Activated effector memory CD4-positive, alpha-beta T cell treated with anti-CD3 and anti-CD28 coated beads, Interleukin-2, amount 50 U/mL, for 16 hours (primary cell): ENCODE measurements around the gene ZFR.
"Not testable (repeated sequence)": the region's sequence is repeated elsewhere in the genome, so short reads cannot be mapped to it uniquely, and the experiment has no call there.

Experiments
- DNase-seq: peaks from one replicate; pipeline ENCODE4 v3.0.0-alpha.2; 2020

ZFR gene

GRCh38 chr5:32406650-32407049 is 37.9 kb downstream of the ZFR start:
- DNase-seq: no peak

GRCh38 chr5:32405507-32405906 is 39.0 kb downstream of the ZFR start:
- DNase-seq: no peak

- no peak for DNase-seq
Observed at GRCh38 chr5:32403760-32404159, 40.8 kb downstream of the ZFR start.

GRCh38 chr5:32400401-32400800 is 44.1 kb downstream of the ZFR start:
- no peak for DNase-seq

- DNase-seq: not testable (repeated sequence)
Observed at GRCh38 chr5:32398754-32399153, 45.8 kb downstream of the ZFR start.

GRCh38 chr5:32394981-32395380 is 49.6 kb downstream of the ZFR start:
- no peak for DNase-seq

- DNase-seq: no peak
Observed at GRCh38 chr5:32392039-32392438, 52.5 kb downstream of the ZFR start.

- DNase-seq: no peak
Observed at GRCh38 chr5:32390819-32391591, 53.5 kb downstream of the ZFR start.

- no peak for DNase-seq
Observed at GRCh38 chr5:32388432-32389129, 56.0 kb downstream of the ZFR start.

- no peak for DNase-seq
Observed at GRCh38 chr5:32387841-32388240, 56.7 kb downstream of the ZFR start.

- no peak for DNase-seq
Observed at GRCh38 chr5:32387211-32387610, 57.3 kb downstream of the ZFR start.

- DNase-seq: no peak
Observed at GRCh38 chr5:32384621-32385020, 59.9 kb downstream of the ZFR start.

GRCh38 chr5:32383586-32383985 is 61.0 kb downstream of the ZFR start:
- DNase-seq: no peak

GRCh38 chr5:32383065-32383464 is 61.5 kb downstream of the ZFR start:
- no peak for DNase-seq

GRCh38 chr5:32379421-32379820 is 65.1 kb downstream of the ZFR start:
- DNase-seq: no peak

- DNase-seq: no peak
Observed at GRCh38 chr5:32378966-32379365, 65.6 kb downstream of the ZFR start.

GRCh38 chr5:32369542-32370155 is 74.9 kb downstream of the ZFR start:
- DNase-seq: no peak

- DNase-seq: no peak
Observed at GRCh38 chr5:32369032-32369431, 75.5 kb downstream of the ZFR start.

GRCh38 chr5:32367271-32367670 is 77.3 kb downstream of the ZFR start:
- DNase-seq: not testable (repeated sequence)

GRCh38 chr5:32365623-32366022 is 78.9 kb downstream of the ZFR start:
- DNase-seq: no peak

- no peak for DNase-seq
Observed at GRCh38 chr5:32363030-32363429, 81.5 kb downstream of the ZFR start.

- no peak for DNase-seq
Observed at GRCh38 chr5:32362527-32362926, 82.0 kb downstream of the ZFR start.

- no peak for DNase-seq
Observed at GRCh38 chr5:32360906-32361305, 83.6 kb downstream of the ZFR start.

- no peak for DNase-seq
Observed at GRCh38 chr5:32358611-32359010, 85.9 kb downstream of the ZFR start.
